Measurements from ENCODE around the gene EXOSC10. TPM values are rescaled to one million over a fixed set of nuclear protein-coding genes. Genes with fewer than 3 reads are reported as not detected.
A peak's percentile ranks its signal among the peaks of the same experiment; 100 is the strongest.

EXOSC10 gene
- total RNA-seq, 4 donors from 2014 or later: 39.3 to 56.2 (median 41.0) TPM

DNA sequence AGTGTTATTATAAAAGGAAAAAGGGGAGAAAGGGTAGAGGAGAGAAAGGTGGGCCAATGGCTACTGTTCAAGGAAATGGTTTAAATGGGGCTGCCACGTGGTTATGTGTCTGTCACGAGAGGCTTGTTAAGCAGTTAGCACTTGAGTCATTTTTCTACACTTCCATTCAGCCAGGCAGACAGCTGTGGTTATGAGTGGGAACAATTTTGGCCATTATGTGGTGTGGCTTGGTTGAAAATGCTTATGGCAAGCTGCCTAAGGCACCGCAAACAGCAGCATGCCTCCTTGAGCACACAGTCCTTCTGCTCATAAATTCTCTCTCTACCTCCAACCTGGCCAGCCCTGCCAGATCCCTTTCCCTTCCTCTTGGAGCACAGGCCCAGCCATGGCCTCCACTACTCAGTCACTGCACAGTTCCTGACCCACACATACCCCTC is 36.7 kb downstream of the EXOSC10 start:
- Histone ChIP-seq H3K4me1 (peaks cover 0 to 34% (median 15%) of the 10 kb centered on the region in 3 donors), H3K27me3 (no peaks in the 10 kb centered on the region), H3K4me3 (no peak overlapping the region), H3K36me3 (peaks cover 0 to 51% of the 10 kb centered on the region in 2 donors), H3K27ac (no peak overlapping the region), H3K9me3 (no peaks in the 10 kb centered on the region)
- no peak for ATAC-seq
- TF ChIP-seq EP300 (IDR thresholded peaks at IDR 0.05) (no peak), POLR2A (IDR thresholded peaks at IDR 0.05) (no peak), POLR2AphosphoS5 (IDR thresholded peaks at IDR 0.05) (no peak)
- TF ChIP-seq, protein P1, sequence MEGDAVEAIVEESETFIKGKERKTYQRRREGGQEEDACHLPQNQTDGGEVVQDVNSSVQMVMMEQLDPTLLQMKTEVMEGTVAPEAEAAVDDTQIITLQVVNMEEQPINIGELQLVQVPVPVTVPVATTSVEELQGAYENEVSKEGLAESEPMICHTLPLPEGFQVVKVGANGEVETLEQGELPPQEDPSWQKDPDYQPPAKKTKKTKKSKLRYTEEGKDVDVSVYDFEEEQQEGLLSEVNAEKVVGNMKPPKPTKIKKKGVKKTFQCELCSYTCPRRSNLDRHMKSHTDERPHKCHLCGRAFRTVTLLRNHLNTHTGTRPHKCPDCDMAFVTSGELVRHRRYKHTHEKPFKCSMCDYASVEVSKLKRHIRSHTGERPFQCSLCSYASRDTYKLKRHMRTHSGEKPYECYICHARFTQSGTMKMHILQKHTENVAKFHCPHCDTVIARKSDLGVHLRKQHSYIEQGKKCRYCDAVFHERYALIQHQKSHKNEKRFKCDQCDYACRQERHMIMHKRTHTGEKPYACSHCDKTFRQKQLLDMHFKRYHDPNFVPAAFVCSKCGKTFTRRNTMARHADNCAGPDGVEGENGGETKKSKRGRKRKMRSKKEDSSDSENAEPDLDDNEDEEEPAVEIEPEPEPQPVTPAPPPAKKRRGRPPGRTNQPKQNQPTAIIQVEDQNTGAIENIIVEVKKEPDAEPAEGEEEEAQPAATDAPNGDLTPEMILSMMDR (IDR thresholded peaks at IDR 0.05): no peak
- 50 to 54% methylated on average over 3 of the region's 3 CpGs for WGBS, 2 donors (ENCODE audit: low coverage in 1 of 2)

DNA sequence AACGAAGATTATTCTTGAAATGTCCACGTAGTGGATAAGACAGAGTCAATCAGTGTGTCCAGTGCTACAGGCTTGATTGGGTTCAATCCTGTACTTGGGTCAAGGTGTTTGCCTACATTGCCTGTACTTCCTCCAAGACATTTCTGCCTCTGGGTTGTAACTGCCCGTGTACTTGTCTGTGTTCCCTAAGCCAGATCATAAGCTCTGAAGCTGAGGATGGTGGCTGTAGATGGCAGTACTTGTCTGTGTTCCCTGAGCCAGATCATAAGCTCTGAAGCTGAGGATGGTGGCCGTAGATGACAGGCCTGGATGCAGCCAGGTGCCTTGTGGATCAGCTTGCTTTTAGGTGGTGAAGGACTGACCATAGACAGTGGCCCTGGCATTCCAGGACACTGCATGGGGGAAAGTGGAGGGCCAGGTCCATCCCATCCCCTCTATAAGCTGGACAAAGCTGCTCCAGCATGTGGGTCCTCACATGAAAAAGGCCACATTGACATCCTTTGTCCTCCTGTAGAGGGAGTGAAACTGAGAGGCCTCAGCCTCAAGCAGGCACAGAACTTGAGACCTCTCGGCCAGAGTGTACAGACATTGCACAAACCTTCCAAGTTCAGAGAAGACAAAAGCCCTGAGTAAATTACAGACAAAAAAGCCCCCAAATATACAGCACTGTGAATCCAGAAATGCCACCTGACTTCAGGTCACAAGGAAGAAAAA is 37.9 kb downstream of the EXOSC10 start:
- H3K4me3 ChIP-seq: no peak overlapping the region
- WGBS, 2 donors (ENCODE audit: low coverage in 1 of 2): 54% methylated on average over 5 of the region's 5 CpGs; no CpG with 5 or more reads in 1 of the 2 donors
- TF ChIP-seq POLR2A (IDR thresholded peaks at IDR 0.05) (no peak), EP300 (IDR thresholded peaks at IDR 0.05) (no peak), POLR2AphosphoS5 (IDR thresholded peaks at IDR 0.05) (no peak)
- TF ChIP-seq, protein P1 (IDR thresholded peaks at IDR 0.05): no peak
- H3K36me3 ChIP-seq: peaks cover 0 to 51% of the 10 kb centered on the region in 2 donors
- H3K9me3 ChIP-seq: no peaks in the 10 kb centered on the region
- no peak overlapping the region for H3K27ac ChIP-seq
- H3K4me1 ChIP-seq: peaks cover 0 to 36% (median 15%) of the 10 kb centered on the region in 3 donors
- H3K27me3 ChIP-seq: no peaks in the 10 kb centered on the region
- no peak for ATAC-seq

DNA sequence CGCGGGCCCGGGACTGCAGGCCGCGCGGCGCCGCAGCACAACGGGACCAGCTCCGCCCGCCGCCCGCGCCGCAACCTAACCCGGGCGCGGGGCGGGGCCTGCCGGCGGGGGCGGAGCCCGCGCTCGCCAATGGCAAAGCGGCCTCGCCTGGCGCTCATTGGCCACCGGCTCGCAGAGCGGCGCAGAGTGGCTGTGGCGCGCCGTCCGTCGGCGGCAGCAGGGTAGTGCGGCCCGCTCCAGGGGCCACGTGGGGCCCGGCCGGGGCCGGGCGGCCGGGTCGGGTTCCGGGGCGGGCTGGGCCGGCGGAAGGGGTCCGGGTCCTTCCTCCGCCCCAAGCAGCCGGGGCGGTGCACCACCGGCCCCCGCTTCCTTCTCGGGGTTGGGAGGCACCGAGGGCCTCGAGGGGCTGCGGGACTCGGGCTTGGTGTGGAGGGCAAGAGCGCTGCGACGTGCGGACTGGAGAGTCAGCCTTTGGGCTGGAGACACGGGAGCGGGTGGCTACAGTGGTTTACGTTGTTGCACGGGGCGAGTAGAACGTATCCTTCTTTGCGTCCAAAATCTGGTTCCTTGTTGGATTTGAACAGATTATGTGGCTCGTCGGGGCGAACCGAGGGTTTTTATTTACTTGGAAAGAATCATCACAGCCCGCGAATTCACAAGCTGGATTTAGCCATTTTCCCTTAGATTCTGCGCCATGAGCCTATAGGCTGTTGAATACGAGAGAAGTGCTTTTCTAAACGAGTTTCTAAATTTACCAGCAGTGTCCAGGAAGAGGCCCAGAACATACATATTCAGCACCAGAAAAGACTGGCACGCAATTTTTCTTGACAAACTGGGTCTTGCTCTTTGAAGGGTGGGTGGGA is 39.5 kb downstream of the EXOSC10 start, which contains the start of gene SRM:
Gene SRM (minus strand): TSS at position 51 of the 863 bp plus-strand sequence. CDS start 75 bp downstream, outside the sequence.
- Histone ChIP-seq H3K27me3 (no peaks in the 10 kb centered on the region), H3K27ac (peak within 1 kb of the TSS; percentile 58 to 84 (median 84)), H3K4me3 (peak within 1 kb of the TSS; percentile 93 to 96), H3K36me3 (peaks cover 0 to 51% of the 10 kb centered on the region in 2 donors), H3K9me3 (no peaks in the 10 kb centered on the region), H3K4me1 (peaks cover 0 to 36% (median 15%) of the 10 kb centered on the region in 3 donors)
- ATAC-seq: peak; percentile 99
- TF ChIP-seq POLR2AphosphoS5 (IDR thresholded peaks at IDR 0.05): peak; percentile 63
- TF ChIP-seq POLR2A (IDR thresholded peaks at IDR 0.05): peak; percentile 68 to 78
- no peak for TF ChIP-seq EP300 (IDR thresholded peaks at IDR 0.05)
- TF ChIP-seq, protein P1 (IDR thresholded peaks at IDR 0.05): peak in 3 of 4 experiments; percentile 50 to 85 (median 81)
- WGBS, 2 donors (ENCODE audit: low coverage in 1 of 2): 0 to 2% methylated on average over 6 to 15 of the region's 83 CpGs

DNA sequence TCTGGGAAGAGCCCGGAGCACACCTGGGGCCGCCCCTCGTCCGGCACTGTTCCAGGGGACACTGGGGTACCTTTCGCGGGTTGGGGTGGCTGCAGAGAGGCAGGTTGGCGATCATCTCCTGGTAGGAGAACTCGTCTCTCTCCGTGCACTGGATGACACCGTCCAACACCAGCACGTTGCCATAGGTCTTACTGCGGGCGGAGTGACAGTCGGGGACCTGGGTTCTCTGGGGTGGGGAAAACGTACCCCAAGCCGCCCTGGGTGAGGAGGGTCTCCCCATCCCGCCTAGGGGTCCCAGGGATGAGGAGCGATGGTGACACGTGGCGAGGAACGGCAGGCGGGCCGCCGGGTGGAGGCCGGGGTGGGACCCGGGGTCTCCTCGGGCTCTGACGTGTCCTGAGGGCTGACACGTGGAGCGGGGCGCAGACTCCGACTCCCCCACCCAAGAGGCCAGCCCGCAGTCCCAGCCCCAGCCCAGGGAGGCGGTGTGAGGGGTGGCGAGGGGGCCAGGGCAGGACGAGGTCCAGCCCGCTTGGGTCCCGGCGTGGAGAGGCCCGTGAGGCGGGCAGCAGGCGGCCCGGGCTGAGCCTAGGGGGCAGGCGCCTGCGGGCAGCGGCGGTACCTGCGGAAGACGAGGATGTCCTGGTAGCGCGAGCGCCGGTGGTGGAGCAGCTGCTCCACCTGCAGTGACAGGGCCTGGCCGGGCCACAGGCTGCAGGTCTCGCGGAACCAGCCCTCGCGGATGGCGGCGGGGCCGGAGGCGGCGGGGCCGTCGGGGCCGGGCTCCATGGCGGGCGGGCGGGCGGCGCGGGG is 40.3 kb downstream of the EXOSC10 start:
- peak overlapping the region; percentile 51 to 96 for H3K4me3 ChIP-seq
- H3K36me3 ChIP-seq: peaks cover 0 to 51% of the 10 kb centered on the region in 2 donors
- peaks cover 0 to 36% (median 15%) of the 10 kb centered on the region in 3 donors for H3K4me1 ChIP-seq
- peak overlapping the region in 3 of 4 donors; percentile 77 to 84 (median 84) for H3K27ac ChIP-seq
- no peaks in the 10 kb centered on the region for H3K27me3 ChIP-seq
- TF ChIP-seq, protein P1 (IDR thresholded peaks at IDR 0.05): no peak
- TF ChIP-seq POLR2AphosphoS5 (IDR thresholded peaks at IDR 0.05): no peak
- TF ChIP-seq EP300 (IDR thresholded peaks at IDR 0.05): no peak
- ATAC-seq: peak; percentile 31
- H3K9me3 ChIP-seq: no peaks in the 10 kb centered on the region
- WGBS, 2 donors (ENCODE audit: low coverage in 1 of 2): 0% methylated on average over 2 of the region's 72 CpGs; no CpG with 5 or more reads in 1 of the 2 donors
